GM10266 (cell line): ENCODE measurements around the gene BMP5.

Source experiments
- DNase-seq: peaks from one replicate; pipeline ENCODE4 v3.0.0; 2012; ENCODE audit errors: extremely low spot score
- TF ChIP-seq, protein P1 (sequence below): IDR thresholded peaks from 2 replicates; pipeline ENCODE4 v1.5.1; 2012; ENCODE audit warnings: mild to moderate bottlenecking, low read depth; ENCODE audit not compliant: control insufficient read depth, insufficient read depth; ENCODE audit errors: missing control alignments

BMP5 gene

GRCh38 chr6:55759536-55759935 is 115.9 kb downstream of the BMP5 start:
- no peak for DNase-seq
- TF ChIP-seq, protein P1, sequence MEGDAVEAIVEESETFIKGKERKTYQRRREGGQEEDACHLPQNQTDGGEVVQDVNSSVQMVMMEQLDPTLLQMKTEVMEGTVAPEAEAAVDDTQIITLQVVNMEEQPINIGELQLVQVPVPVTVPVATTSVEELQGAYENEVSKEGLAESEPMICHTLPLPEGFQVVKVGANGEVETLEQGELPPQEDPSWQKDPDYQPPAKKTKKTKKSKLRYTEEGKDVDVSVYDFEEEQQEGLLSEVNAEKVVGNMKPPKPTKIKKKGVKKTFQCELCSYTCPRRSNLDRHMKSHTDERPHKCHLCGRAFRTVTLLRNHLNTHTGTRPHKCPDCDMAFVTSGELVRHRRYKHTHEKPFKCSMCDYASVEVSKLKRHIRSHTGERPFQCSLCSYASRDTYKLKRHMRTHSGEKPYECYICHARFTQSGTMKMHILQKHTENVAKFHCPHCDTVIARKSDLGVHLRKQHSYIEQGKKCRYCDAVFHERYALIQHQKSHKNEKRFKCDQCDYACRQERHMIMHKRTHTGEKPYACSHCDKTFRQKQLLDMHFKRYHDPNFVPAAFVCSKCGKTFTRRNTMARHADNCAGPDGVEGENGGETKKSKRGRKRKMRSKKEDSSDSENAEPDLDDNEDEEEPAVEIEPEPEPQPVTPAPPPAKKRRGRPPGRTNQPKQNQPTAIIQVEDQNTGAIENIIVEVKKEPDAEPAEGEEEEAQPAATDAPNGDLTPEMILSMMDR = no peak

- TF ChIP-seq, protein P1 = no peak
- no peak for DNase-seq
These were observed 117.0 kb downstream of the BMP5 start for GRCh38 chr6:55758156-55758937.

- TF ChIP-seq, protein P1 = no peak
- no peak for DNase-seq
These were observed 118.8 kb downstream of the BMP5 start for GRCh38 chr6:55756531-55757031.

DNA sequence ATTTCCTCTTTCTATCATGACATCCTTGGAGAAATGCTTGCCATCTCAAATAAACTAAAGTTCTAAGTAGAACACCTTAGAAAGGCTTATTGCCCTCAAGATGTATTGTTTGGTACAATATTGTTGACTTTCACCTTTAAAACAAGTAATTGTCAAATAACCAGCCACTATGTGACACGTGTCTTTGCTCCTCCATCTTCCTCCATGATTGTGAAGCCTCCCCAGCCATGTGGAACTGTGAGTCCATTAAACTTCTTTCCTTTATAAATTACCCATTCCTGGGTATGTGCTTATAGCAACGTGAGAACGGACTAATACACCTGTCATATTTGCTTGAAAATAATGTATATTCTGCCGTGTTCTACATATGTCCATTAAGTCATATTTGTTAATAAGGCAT is 126.5 kb downstream of the BMP5 start:
- TF ChIP-seq, protein P1 = no peak
- no peak for DNase-seq

DNA sequence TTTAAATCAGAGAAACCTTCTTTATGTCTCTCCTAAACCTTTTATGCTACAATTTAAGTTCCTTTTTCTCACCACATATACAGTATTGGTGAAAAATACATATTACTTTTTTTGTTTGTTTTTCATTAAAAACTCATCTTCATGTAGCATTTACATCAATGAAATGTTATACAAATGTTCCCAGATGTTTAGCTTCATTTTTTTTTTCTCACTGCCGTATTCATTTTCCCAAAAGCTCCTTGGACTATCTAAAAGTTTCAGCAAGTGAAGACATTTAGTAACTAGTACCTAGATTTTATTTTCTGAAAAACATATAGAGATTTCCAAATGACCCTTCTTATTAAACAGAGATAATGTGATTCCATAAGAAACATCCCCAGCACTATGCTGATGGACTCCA is 128.9 kb downstream of the BMP5 start:
- DNase-seq = no peak
- TF ChIP-seq, protein P1 = no peak

GRCh38 chr6:55734256-55734655 is 141.1 kb downstream of the BMP5 start:
- no peak for DNase-seq
- TF ChIP-seq, protein P1 = no peak

- no peak for DNase-seq
- TF ChIP-seq, protein P1 = no peak
These were observed 145.7 kb downstream of the BMP5 start for GRCh38 chr6:55729665-55730064.
